Measurements from ENCODE around the gene TES. TPM values are rescaled to one million over a fixed set of nuclear protein-coding genes. Genes with fewer than 3 reads are reported as not detected.

TES gene
- total RNA-seq, 2 donors from 2014 or later: 46.6 to 96.6 TPM

DNA sequence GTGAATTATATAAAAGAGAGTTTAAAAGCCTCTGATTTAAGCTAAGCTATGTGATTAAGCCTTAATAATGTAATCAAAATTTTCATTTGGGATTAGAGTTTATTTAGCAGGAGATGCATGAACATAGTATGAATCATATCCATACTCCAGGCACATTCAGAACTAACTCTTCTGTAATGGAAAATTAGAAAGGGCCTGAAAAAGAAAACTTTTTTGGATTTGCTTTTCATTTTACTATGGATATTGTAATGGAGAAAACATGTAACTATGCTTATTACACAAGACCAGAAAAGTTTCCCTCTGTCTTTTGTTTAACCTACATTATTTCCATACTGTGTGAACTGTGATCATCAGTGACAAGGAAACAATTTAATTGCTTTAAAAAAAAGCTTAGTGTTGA lies 22.0 kb downstream of the TES start:
- TF ChIP-seq CTCF (IDR thresholded peaks at IDR 0.05) (no peak), POLR2A (IDR thresholded peaks at IDR 0.05) (no peak), POLR2AphosphoS5 (IDR thresholded peaks at IDR 0.05) (no peak)
- Histone ChIP-seq H3K27ac (no peak overlapping the region), H3K9me3 (no peaks in the 10 kb centered on the region), H3K36me3 (no peaks in the 10 kb centered on the region), H3K4me1 (replicated peaks) (no peaks in the 10 kb centered on the region), H3K4me3 (no peak overlapping the region), H3K27me3 (replicated peaks; ENCODE audit: insufficient read depth) (no peaks in the 10 kb centered on the region)
- DNase-seq (ENCODE audit: low spot score): no peak
- intact Hi-C loops (cut with DNase I): no loop called here

- WGBS: 67% methylated on average over 1 of the region's 1 CpG
- intact Hi-C loops (cut with DNase I): no loop called here
- no peak for DNase-seq (ENCODE audit: low spot score)
- H3K36me3 ChIP-seq: no peaks in the 10 kb centered on the region
- TF ChIP-seq POLR2A (IDR thresholded peaks at IDR 0.05): no peak
- no peak for TF ChIP-seq CTCF (IDR thresholded peaks at IDR 0.05)
- no peak for TF ChIP-seq POLR2AphosphoS5 (IDR thresholded peaks at IDR 0.05)
- no peak overlapping the region for H3K4me3 ChIP-seq
- no peaks in the 10 kb centered on the region for H3K4me1 ChIP-seq (replicated peaks)
- H3K27ac ChIP-seq: no peak overlapping the region
- H3K9me3 ChIP-seq: no peaks in the 10 kb centered on the region
- H3K27me3 ChIP-seq (replicated peaks; ENCODE audit: insufficient read depth): no peaks in the 10 kb centered on the region
These were observed 22.6 kb downstream of the TES start for GRCh38 chr7:116232920-116233319.

DNA sequence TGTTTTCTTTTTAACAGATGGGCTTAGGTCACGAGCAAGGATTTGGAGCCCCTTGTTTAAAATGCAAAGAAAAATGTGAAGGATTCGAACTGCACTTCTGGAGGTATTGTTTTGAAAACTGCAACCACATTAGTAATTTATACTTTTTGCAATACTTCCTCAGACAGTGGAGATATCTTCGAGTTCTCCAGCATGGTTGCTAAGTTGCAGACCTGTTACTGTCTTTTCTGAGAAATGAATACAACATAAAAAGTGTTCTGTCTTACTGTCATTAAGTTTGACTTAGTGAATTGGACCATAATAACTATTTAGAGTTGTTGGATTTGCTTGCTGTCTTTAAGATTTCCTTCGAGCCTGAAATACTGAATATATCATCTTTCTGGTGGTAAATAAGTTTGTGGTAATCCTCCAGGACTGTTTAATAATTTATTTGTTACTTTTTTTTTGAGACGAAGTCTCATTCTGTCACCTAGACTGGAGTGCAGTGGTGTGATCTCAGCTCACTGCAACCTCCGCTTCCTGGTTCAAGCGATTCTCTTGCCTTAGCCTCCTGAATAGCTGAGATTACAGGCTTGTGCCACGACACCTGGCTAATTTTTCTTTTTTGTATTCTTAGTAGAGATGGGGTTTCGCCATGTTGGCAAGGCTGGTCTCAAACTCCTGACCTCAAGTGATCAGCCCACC lies 24.3 kb downstream of the TES start:
- Histone ChIP-seq H3K27me3 (replicated peaks; ENCODE audit: insufficient read depth) (no peaks in the 10 kb centered on the region), H3K9me3 (no peaks in the 10 kb centered on the region), H3K27ac (no peak overlapping the region), H3K4me1 (replicated peaks) (no peaks in the 10 kb centered on the region), H3K36me3 (no peaks in the 10 kb centered on the region), H3K4me3 (no peak overlapping the region)
- intact Hi-C loops (cut with DNase I): loop anchor here (5.0 kb wide), 1 partner anchor 57 kb away; no protein-coding TSS in a partner anchor
- TF ChIP-seq POLR2A (IDR thresholded peaks at IDR 0.05): no peak
- TF ChIP-seq CTCF (IDR thresholded peaks at IDR 0.05): no peak
- no peak for TF ChIP-seq POLR2AphosphoS5 (IDR thresholded peaks at IDR 0.05)
- 87% methylated on average over 9 of the region's 9 CpGs for WGBS
- DNase-seq (ENCODE audit: low spot score): no peak

GRCh38 chr7:116235380-116235779 lies 25.0 kb downstream of the TES start:
- DNase-seq (ENCODE audit: low spot score): no peak
- intact Hi-C loops (cut with DNase I): loop anchor here (5.0 kb wide), 1 partner anchor 58 kb away; no protein-coding TSS in a partner anchor
- Histone ChIP-seq H3K4me1 (replicated peaks) (no peaks in the 10 kb centered on the region), H3K36me3 (no peaks in the 10 kb centered on the region), H3K4me3 (no peak overlapping the region), H3K27me3 (replicated peaks; ENCODE audit: insufficient read depth) (no peaks in the 10 kb centered on the region), H3K27ac (no peak overlapping the region), H3K9me3 (no peaks in the 10 kb centered on the region)
- TF ChIP-seq POLR2A (IDR thresholded peaks at IDR 0.05): no peak
- TF ChIP-seq POLR2AphosphoS5 (IDR thresholded peaks at IDR 0.05): no peak
- TF ChIP-seq CTCF (IDR thresholded peaks at IDR 0.05): no peak

GRCh38 chr7:116236020-116236630 lies 25.8 kb downstream of the TES start:
- intact Hi-C loops (cut with DNase I): loop anchor here (5.0 kb wide), 1 partner anchor 59 kb away; no protein-coding TSS in a partner anchor
- H3K27ac ChIP-seq: no peak overlapping the region
- no peaks in the 10 kb centered on the region for H3K36me3 ChIP-seq
- H3K9me3 ChIP-seq: no peaks in the 10 kb centered on the region
- WGBS: 13% methylated on average over 2 of the region's 2 CpGs
- no peaks in the 10 kb centered on the region for H3K4me1 ChIP-seq (replicated peaks)
- TF ChIP-seq CTCF (IDR thresholded peaks at IDR 0.05) (peak in 3 of 4 experiments; percentile 65 to 72 (median 66)), POLR2AphosphoS5 (IDR thresholded peaks at IDR 0.05) (no peak), POLR2A (IDR thresholded peaks at IDR 0.05) (no peak)
- H3K27me3 ChIP-seq (replicated peaks; ENCODE audit: insufficient read depth): no peaks in the 10 kb centered on the region
- no peak overlapping the region for H3K4me3 ChIP-seq
- peak; percentile 52 for DNase-seq (ENCODE audit: low spot score)
